G401.6 (cell line): ENCODE measurements around the gene MAK.
"Not testable (repeated sequence)": the region's sequence is repeated elsewhere in the genome, so short reads cannot be mapped to it uniquely, and the experiment has no call there.

Source experiments
- FAIRE-seq: peaks from 2 replicates; lab custom pipeline; 2012; peaks lifted over from hg19 to GRCh38; lab: Jason Lieb, UNC

MAK gene

GRCh38 chr6:10853849-10854300 is 15.5 kb upstream of the MAK start:
- not testable (repeated sequence) for FAIRE-seq

DNA sequence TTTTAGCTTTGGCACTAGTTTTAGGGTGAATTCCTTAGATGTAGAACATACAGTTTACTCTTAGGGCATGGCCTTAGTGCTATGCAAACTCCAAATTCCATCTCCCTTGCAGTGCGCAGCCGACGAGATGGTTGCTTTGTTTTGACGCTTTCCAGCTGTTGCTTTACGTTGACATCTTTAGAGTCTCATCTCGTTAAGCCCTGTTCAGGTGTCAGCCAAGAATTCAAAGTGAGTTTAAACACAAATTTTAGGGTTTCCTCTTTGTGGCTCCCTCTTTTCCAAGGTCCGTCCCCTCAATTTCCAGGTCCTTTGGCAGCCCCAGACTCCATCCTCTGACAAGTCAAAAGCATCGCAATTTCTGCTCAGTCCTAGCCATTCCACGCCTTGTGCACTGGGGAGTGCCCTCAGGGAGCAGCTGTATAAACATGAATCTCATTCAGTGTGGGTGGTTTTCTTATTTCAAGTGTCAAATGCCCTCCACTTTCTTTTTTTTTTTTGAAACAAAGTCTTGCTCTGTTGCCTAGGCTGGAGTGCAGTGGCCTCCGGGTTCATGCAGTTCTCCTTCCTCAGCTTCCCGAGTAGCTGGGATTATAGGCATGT is 14.1 kb upstream of the MAK start:
- FAIRE-seq: no peak

GRCh38 chr6:10850728-10851127 is 12.4 kb upstream of the MAK start:
- FAIRE-seq: no peak

GRCh38 chr6:10849901-10850300 is 11.6 kb upstream of the MAK start:
- no peak for FAIRE-seq

GRCh38 chr6:10847684-10848083 is 9.3 kb upstream of the MAK start:
- FAIRE-seq: peak; percentile 66

- FAIRE-seq: no peak
Observed at GRCh38 chr6:10843554-10843953, 5.2 kb upstream of the MAK start.

DNA sequence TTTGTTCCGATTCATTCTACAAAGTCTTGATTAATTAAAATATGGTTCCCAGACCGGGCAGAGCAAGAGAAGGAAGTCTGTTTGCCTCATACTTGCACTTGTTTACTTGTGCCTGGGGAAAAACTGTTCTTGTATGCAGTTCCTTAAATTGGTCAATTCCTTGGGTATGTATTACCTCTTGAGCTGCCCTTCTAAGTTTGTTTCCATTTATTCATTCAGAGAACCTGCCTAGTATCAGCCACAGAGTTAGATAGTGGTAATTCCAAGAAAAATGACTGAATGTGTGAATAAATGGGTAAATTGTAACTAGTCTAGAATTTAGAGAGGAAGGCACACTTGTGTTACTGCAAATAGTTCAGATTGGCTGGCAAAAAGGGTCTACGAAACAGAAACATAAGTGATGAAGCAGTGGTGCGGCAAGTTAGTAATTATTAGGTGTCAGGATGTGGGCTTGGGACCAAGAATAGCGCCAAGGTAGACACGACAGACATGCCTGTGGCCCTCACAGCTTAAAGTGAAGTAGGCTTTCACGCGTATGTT is 525 bp upstream of the MAK start:
- FAIRE-seq: no peak

DNA sequence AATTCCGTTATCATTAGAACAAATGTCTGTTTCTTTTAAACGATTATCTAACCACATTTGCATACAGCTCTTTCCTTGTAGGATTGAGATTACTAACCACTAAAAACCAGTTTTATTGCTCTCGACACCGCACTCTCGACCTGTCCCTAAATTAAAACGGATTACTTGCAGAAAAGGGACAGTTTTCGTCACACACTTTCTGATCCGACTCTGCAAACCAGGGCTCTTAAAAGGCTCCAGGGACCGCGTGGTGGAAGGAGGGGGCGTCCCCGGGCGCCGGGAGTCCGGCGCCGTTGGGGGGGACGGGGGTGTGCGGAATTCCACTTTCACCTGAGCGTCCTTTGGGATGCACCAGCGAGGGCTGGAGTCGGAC is 731 bp downstream of the MAK start:
- no peak for FAIRE-seq

GRCh38 chr6:10837009-10837621 is 1.2 kb downstream of the MAK start:
- FAIRE-seq: no peak

DNA sequence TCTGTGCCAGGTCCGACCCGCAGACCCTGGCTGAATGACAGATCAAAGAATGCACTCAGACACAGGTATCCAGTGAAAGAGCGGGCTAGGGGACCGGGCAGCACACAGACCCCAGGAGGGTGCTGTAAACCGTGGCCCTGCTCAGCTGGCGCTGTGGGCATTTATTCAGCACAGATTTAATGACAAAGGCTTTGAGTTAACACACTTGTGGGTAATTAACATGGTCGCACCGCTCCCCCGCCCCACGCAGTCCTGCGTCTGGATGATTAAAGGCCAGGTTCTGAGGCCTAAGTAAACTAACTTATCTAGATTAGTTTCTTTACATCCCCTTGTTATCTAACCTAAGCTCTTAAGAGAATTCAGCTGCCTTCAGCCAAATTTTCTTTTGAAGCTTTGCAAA is 3.5 kb downstream of the MAK start:
- FAIRE-seq: no peak

- FAIRE-seq: no peak
Observed at GRCh38 chr6:10831609-10832008, 6.7 kb downstream of the MAK start.

GRCh38 chr6:10824819-10825218 is 13.5 kb downstream of the MAK start:
- no peak for FAIRE-seq

GRCh38 chr6:10824297-10824696 is 14.0 kb downstream of the MAK start:
- FAIRE-seq: no peak

- FAIRE-seq: not testable (repeated sequence)
Observed at GRCh38 chr6:10814176-10814575, 24.2 kb downstream of the MAK start.

- no peak for FAIRE-seq
Observed at GRCh38 chr6:10809098-10809497, 29.2 kb downstream of the MAK start.

DNA sequence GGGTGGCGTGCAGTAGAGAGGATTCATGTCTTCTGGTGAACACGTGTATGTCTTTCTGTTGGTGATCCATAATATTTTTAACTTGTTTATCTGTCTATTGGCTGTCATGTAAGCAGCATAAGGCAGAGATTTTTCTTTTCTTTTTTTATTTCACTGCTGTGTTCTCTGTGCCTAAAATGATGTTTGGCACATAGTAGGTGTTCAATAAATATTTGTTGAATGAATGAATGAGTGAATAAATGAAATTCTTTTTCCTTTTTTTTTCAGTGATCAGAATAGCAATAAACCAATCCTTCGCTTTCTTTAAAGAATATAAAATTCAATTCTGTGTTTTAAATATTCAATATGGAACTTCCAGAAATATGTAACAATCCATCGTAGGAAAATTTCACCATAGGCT is 30.0 kb downstream of the MAK start:
- peak; percentile 33 for FAIRE-seq

DNA sequence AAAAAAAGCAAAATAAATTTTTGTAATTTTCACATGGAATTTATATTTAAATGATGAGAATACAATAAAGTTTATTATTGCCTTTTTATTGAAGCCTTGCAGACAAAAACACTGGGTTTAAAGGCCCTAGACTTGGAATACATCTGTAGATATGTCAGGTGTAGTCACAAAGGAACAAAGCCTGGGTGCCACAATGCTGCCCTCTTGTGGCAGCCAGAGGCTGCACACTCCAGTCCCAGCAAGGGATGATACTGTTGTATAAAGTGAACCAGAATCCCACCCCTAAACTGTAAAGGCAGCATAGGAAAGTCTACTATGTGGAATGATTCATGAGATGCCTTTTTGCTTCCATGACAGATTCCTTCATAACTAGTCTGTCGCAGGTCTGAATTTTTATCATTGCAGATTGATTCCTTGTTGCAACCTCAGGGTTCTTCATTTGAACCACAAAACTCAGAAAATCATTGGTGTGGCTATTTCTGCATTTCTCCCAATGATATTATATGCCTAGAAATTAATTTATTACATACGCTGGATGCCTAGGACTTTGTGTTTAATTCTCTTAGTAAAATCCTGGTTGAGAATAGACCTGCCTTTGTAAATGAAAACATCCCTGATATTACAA is 37.0 kb downstream of the MAK start:
- peak; percentile 97 for FAIRE-seq

DNA sequence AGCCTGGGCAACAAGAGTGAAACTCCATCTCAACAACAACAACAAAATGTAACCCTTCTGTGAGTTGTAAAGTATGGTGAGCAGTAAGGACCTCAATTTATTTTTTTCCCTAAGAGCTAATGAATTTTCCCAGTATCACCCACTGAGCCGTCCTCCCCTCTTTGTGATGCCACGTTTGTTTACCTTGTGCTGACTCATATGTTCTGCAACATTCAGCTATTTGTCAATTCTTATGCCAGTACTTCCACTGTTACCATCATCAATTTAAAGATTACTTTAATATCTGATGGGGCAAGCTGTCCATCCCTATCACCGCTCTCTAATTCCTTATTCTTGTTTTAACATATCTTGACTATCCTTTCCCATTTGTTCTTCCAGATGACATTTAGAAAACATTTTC is 37.5 kb downstream of the MAK start:
- FAIRE-seq: no peak

GRCh38 chr6:10794239-10794638 is 44.1 kb downstream of the MAK start:
- no peak for FAIRE-seq

GRCh38 chr6:10793695-10794094 is 44.6 kb downstream of the MAK start:
- FAIRE-seq: no peak

DNA sequence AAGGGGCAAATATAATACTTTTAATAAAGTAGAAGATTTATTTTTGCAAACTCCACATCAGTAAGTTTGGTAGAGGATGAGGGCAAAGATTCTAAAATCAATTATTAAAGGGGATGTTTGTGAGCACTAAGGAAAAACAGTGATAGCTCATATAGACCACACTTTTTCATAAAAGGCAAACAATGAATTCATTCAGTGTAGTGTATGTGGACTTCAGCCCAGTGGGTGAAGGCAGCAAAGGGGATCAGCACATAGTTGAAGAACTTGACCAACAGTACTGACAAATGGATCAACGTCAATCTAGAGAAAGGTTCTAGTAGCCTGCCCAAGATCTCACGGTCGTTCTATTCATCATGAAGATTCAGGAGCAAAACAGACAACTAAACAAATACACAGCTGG is 45.3 kb downstream of the MAK start:
- FAIRE-seq: no peak

GRCh38 chr6:10792101-10792500 is 46.2 kb downstream of the MAK start:
- FAIRE-seq: no peak

GRCh38 chr6:10791673-10792072 is 46.7 kb downstream of the MAK start:
- FAIRE-seq: no peak

GRCh38 chr6:10779076-10779475 is 59.3 kb downstream of the MAK start:
- no peak for FAIRE-seq
